Esophagus muscularis mucosa (tissue), 4 donors: Measurements from ENCODE around the gene UPF2. TPM values are rescaled to one million over a fixed set of nuclear protein-coding genes. Genes with fewer than 3 reads are reported as not detected.

ENCODE experiments used
- DNase-seq: peaks from one replicate; pipeline ENCODE4 v3.0.0-alpha.2; 2017; ENCODE audit errors: extremely low spot score
- H3K27ac ChIP-seq, 4 donors: fragments of 200-600 bp; sonication (generic); replicated peaks in 1 of 4; 1 replicate in 3 of 4; 2 replicates in 1 of 4; pipeline ENCODE4 v1.5.1; 2016 to 2019; ENCODE audit warnings: mild to moderate bottlenecking in 1 of 4
- H3K27me3 ChIP-seq, 4 donors: fragments of 200-600 bp; sonication (generic); one replicate each; pipeline versions ENCODE4 v1.5.1 to v1.6.0; 2016 to 2019
- H3K36me3 ChIP-seq, 4 donors: fragments of 200-600 bp; sonication (generic); one replicate each; pipeline ENCODE4 v1.5.1; 2016 to 2019
- H3K4me1 ChIP-seq, 4 donors: fragments of 200-600 bp; sonication (generic); one replicate each; pipeline ENCODE4 v1.5.1; 2016 to 2019
- H3K4me3 ChIP-seq, 4 donors: fragments of 200-600 bp; sonication (generic); 1 replicate in 2 of 4; 2 replicates in 2 of 4; pipeline ENCODE4 v1.5.1; 2016 to 2019; ENCODE audit warnings: mild to moderate bottlenecking in 4 of 4, moderate library complexity in 1 of 4
- H3K9me3 ChIP-seq, 4 donors: fragments of 200-600 bp; sonication (generic); 1 replicate in 3 of 4; 2 replicates in 1 of 4; pipeline ENCODE4 v1.5.1; 2016 to 2019
- EP300 ChIP-seq: sonication (generic); formaldehyde crosslinking; IDR thresholded peaks from one replicate; pipeline ENCODE4 v1.6.1; 2017; ENCODE audit warnings: antibody characterized with exemption
- POLR2A ChIP-seq: fragments of 450-650 bp; IDR thresholded peaks from one replicate; pipeline ENCODE4 v1.6.1; 2017; ENCODE audit warnings: antibody characterized with exemption, moderate library complexity, mild to moderate bottlenecking, low read depth
- POLR2AphosphoS5 ChIP-seq, 2 donors: sonication (generic); formaldehyde crosslinking; IDR thresholded peaks; one replicate each; pipeline ENCODE4 v1.6.1; 2017; ENCODE audit warnings: antibody characterized with exemption in 2 of 2
- WGBS: methylation state at CpG from one replicate; pipeline ENCODE4 v1.1.5; 2018; 5-methylcytosine and 5-hydroxymethylcytosine counted together
- intact Hi-C: fragments of 100-400 bp; cut with DNase I; formaldehyde crosslinking; loops from one replicate; pipeline ENCODE4 v1.15.1; 2023
- total RNA-seq, 4 donors: library from RNA; depleted of rRNA; stranded (reverse); fragments of >200 nt; gene quantifications; one replicate each; pipeline versions ENCODE4 v1.1.0 to v1.2.1, GENCODE V29; 2016
- TF ChIP-seq, protein P1 (sequence below), 3 experiments: fragments of 200-600 bp in 2 of 3; fragments of 450-650 bp in 1 of 3; sonication (generic) in 2 of 3; IDR thresholded peaks; one replicate each; pipeline ENCODE4 v1.5.1; 2017 to 2019; ENCODE audit warnings: antibody characterized with exemption in 3 of 3, mild to moderate bottlenecking in 2 of 3, moderate library complexity in 1 of 3

The UPF2 gene
- total RNA-seq, 4 donors from 2014 or later: 26.0 to 38.6 (median 28.0) TPM

DNA sequence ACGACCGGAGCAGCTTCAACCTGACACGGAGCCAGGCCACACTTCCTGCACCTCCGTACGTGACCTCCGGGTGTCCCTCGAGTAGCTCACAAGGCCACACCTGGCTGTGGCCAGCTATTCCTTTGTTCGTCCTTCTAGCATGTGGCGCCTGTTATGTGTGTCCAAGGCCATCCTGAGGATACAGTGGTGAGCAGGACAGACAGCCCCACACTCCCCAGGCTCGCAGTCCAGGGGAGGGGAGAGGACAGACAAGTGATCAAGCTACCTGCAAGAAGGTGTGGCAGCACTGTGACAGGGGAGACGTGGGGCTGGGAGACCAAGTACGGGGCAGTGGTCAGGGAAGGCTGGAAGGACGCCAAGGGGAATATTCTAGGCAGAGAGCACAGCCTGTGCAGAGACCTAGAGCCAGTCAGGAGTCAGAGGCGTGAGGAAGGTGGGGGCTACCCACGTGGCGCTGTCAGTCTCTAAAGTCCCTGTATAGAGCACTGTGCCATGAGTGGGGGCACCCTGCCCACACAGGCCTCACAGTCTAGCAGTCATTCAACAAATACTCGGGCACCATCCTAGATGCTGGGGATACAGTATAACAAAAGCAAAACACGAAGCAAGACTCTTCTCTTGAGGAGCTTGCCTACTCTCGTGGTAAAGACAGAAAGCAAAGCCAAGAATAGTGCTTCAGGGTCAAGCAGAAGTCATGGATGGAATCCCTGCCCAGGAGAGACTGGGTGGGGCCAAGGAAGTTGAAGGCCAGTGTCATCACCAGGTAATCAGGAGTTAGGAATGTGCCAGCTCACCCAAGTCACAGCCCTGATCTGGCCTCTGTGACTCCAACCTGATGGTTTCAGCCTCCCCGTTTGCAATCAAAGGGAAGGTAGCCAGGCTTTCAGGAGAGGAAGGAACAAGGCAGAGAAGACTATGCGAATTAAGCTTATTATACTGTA is 160.9 kb downstream of the UPF2 start:
- H3K4me1 ChIP-seq: no peaks in the 10 kb centered on the region
- intact Hi-C loops: no loop called here

DNA sequence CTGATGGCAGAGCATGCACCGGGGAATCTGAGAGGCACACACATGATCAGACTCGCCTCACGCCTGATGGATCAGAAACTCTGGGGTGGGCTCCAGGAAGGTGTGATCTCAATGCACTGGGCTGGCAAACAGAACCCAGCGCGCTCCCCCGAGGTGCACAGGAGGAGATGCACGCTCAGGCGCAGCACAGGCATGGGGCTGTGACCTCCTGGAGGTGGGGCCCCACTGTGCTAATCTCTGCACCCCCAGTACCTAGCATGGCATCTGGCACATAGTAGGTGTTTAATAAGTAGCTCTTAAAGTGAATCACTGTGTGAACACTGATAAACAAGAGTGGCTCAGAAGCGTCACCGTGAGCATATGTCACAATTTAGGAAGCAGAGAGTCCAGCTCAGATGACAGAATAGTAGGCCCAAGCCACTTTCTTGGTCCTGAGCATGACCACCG is 161.6 kb downstream of the UPF2 start:
- intact Hi-C loops: no loop called here
- Histone ChIP-seq H3K9me3 (no peaks in the 10 kb centered on the region), H3K4me3 (no peak overlapping the region), H3K36me3 (no peaks in the 10 kb centered on the region), H3K4me1 (peaks cover 3% of the 10 kb centered on the region in 4 donors), H3K27me3 (no peaks in the 10 kb centered on the region), H3K27ac (no peak overlapping the region)
- TF ChIP-seq EP300 (no peak), POLR2A (no peak), POLR2AphosphoS5 (IDR thresholded peaks at IDR 0.05) (no peak)
- TF ChIP-seq, protein P1, sequence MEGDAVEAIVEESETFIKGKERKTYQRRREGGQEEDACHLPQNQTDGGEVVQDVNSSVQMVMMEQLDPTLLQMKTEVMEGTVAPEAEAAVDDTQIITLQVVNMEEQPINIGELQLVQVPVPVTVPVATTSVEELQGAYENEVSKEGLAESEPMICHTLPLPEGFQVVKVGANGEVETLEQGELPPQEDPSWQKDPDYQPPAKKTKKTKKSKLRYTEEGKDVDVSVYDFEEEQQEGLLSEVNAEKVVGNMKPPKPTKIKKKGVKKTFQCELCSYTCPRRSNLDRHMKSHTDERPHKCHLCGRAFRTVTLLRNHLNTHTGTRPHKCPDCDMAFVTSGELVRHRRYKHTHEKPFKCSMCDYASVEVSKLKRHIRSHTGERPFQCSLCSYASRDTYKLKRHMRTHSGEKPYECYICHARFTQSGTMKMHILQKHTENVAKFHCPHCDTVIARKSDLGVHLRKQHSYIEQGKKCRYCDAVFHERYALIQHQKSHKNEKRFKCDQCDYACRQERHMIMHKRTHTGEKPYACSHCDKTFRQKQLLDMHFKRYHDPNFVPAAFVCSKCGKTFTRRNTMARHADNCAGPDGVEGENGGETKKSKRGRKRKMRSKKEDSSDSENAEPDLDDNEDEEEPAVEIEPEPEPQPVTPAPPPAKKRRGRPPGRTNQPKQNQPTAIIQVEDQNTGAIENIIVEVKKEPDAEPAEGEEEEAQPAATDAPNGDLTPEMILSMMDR (IDR thresholded peaks at IDR 0.05): no peak
- DNase-seq: no peak
- WGBS: 93% methylated on average over 8 of the region's 11 CpGs

More for the DNA sequence above, 160.9 kb downstream of the UPF2 start:
- TF ChIP-seq EP300: no peak
- no peaks in the 10 kb centered on the region for H3K9me3 ChIP-seq
- H3K36me3 ChIP-seq: no peaks in the 10 kb centered on the region
- H3K4me3 ChIP-seq: no peak overlapping the region
- no peak overlapping the region for H3K27ac ChIP-seq
- no peaks in the 10 kb centered on the region for H3K27me3 ChIP-seq
- 89% methylated on average over 21 of the region's 21 CpGs for WGBS
- no peak for DNase-seq

DNA sequence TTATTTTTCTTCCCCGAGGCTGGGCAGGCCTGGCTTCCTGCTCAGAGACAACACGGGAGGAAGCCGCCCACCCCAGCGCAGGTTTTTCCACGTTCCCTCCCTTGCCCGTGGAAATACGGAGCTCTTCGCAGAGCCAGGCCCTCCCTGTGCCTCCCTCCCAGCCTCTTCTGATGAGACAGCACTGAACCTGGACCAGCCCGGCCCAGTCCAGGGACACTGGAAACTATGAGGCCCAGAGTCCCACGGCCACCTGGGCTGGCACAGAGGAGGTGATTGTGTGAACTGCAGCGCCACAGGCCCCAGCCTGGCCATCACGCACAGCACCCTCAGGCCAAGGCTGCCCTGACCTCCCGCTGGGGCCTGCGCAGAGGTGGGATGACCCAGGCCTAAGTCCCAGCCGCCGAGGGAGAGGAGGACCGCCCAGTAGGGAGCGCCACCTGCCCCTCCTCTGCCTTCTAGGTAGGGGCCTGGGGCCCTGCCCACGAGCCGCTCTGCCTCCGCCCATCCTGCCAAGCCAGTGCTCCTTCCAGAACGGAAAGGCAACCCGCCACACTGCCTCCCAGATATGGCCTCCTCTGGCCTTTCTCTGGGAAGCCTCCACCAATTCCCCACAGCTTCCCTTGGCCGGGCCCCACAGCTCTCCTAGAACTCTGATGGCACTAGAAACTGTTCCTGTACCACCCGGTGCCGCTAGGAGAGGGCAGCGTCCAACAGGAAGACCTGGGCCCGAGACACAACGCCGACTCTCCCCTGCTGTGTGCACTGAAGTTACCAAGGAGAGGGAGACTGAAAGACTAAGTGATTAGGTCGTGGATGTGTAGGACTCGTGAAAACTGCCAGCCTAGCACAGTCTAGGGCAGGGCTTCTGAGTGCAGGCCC is 162.2 kb downstream of the UPF2 start:
- Histone ChIP-seq H3K27me3 (no peaks in the 10 kb centered on the region), H3K36me3 (no peaks in the 10 kb centered on the region), H3K4me1 (peaks cover 9 to 10% (median 9%) of the 10 kb centered on the region in 4 donors), H3K9me3 (no peaks in the 10 kb centered on the region), H3K27ac (no peak overlapping the region), H3K4me3 (no peak overlapping the region)
- intact Hi-C loops: no loop called here
- TF ChIP-seq, protein P1 (IDR thresholded peaks at IDR 0.05): no peak
- no peak for TF ChIP-seq POLR2A
- TF ChIP-seq POLR2AphosphoS5 (IDR thresholded peaks at IDR 0.05): no peak
- TF ChIP-seq EP300: no peak
- DNase-seq: no peak
- 87% methylated on average over 19 of the region's 32 CpGs for WGBS

DNA sequence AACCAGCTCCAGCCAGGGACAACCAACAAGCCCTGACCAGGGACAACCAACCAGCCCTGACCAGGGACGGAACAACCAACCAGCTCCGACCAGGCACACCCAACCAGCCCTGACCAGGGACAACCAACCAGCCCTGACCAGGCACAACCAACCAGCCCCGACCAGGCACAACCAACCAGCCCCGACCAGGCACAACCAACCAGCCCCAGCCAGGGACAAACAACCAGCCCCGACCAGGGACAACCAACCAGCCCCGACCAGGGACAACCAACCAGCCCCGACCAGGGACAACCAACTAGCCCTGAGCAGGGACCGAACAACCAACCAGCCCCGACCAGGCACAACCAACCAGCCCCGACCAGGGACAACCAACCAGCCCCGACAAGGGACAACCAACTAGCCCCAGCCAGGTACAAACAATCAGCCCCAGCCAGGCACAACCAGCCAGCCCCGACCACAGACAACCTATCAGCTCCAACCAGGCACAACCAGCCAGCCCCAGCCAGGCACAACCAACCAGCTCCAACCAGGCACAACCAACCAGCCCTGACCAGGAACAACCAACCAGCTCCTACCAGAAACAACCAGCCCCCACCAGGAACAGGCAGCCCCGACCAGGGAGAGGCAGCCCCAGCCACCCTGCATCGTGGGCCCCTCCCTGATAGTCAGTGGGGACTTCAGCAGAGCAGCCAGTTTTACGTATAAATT is 163.1 kb downstream of the UPF2 start:
- no peak for TF ChIP-seq EP300
- TF ChIP-seq, protein P1 (IDR thresholded peaks at IDR 0.05): no peak
- no peak for TF ChIP-seq POLR2AphosphoS5 (IDR thresholded peaks at IDR 0.05)
- TF ChIP-seq POLR2A: no peak
- H3K27ac ChIP-seq: no peak overlapping the region
- no peak for DNase-seq
- no peaks in the 10 kb centered on the region for H3K9me3 ChIP-seq
- H3K4me1 ChIP-seq: peaks cover 18% of the 10 kb centered on the region in 4 donors
- intact Hi-C loops: no loop called here
- WGBS: 96% methylated on average over 9 of the region's 15 CpGs
- H3K36me3 ChIP-seq: no peaks in the 10 kb centered on the region
- no peaks in the 10 kb centered on the region for H3K27me3 ChIP-seq
- no peak overlapping the region for H3K4me3 ChIP-seq
